Uterus (tissue), 4 donors: Measurements from ENCODE around the gene RNF157. TPM values are rescaled to one million over a fixed set of nuclear protein-coding genes. Genes with fewer than 3 reads are reported as not detected.
A peak's percentile ranks its signal among the peaks of the same experiment; 100 is the strongest.

Experiments used
- DNase-seq, 2 donors: peaks; one replicate each; pipeline ENCODE4 v3.0.0-alpha.2; 2019 to 2020
- H3K27ac ChIP-seq, 2 donors: fragments of 200-600 bp; sonication (generic); 1 replicate in 1 of 2; 2 replicates in 1 of 2; pipeline ENCODE4 v1.5.1; 2016 to 2018
- H3K27me3 ChIP-seq, 2 donors: fragments of 200-600 bp; sonication (generic); one replicate each; pipeline ENCODE4 v1.5.1; 2018 to 2019; ENCODE audit warnings: control low read depth in 1 of 2
- H3K36me3 ChIP-seq, 2 donors: fragments of 200-600 bp; sonication (generic); one replicate each; pipeline ENCODE4 v1.5.1; 2019; ENCODE audit warnings: control low read depth in 1 of 2
- H3K4me1 ChIP-seq, 2 donors: fragments of 200-600 bp; sonication (generic); one replicate each; pipeline ENCODE4 v1.5.1; 2018 to 2019; ENCODE audit warnings: control low read depth in 1 of 2
- H3K4me3 ChIP-seq, 2 donors: fragments of 200-600 bp; sonication (generic); 1 replicate in 1 of 2; 2 replicates in 1 of 2; pipeline ENCODE4 v1.5.1; 2018 to 2019; ENCODE audit warnings: mild to moderate bottlenecking in 1 of 2
- H3K9me3 ChIP-seq, 2 donors: fragments of 200-600 bp; sonication (generic); one replicate each; pipeline ENCODE4 v1.5.1; 2019; ENCODE audit warnings: control low read depth in 1 of 2
- CTCF ChIP-seq, 4 experiments: fragments of 200-600 bp in 2 of 4; fragments of 450-650 bp in 2 of 4; sonication (generic) in 2 of 4; IDR thresholded peaks; one replicate each; pipeline ENCODE4 v1.5.1; 2016 to 2019; ENCODE audit warnings: antibody characterized with exemption in 4 of 4, mild to moderate bottlenecking in 2 of 4, moderate library complexity in 1 of 4
- POLR2A ChIP-seq, 2 donors: fragments of 450-650 bp; IDR thresholded peaks; one replicate each; pipeline ENCODE4 v1.6.1; 2016; ENCODE audit warnings: antibody characterized with exemption in 2 of 2, mild to moderate bottlenecking in 1 of 2, moderate library complexity in 1 of 2
- intact Hi-C: fragments of 100-400 bp; cut with DNase I; formaldehyde crosslinking; loops from one replicate; pipeline ENCODE4 v1.15.1; 2023; ENCODE audit warnings: low total_unique reads
- total RNA-seq, 4 donors: library from RNA; depleted of rRNA in 3 of 4; stranded (reverse); fragments of >200 nt in 3 of 4; gene quantifications; one replicate each; pipeline versions ENCODE4 v1.1.0 to v1.2.4, GENCODE V29; 2014 to 2023
- donor health status: DM: yes; HTN: yes; CAD: no.

Gene RNF157
- total RNA-seq, 4 donors from 2014 or later = 0.77 to 5.7 (median 1.7) TPM

DNA sequence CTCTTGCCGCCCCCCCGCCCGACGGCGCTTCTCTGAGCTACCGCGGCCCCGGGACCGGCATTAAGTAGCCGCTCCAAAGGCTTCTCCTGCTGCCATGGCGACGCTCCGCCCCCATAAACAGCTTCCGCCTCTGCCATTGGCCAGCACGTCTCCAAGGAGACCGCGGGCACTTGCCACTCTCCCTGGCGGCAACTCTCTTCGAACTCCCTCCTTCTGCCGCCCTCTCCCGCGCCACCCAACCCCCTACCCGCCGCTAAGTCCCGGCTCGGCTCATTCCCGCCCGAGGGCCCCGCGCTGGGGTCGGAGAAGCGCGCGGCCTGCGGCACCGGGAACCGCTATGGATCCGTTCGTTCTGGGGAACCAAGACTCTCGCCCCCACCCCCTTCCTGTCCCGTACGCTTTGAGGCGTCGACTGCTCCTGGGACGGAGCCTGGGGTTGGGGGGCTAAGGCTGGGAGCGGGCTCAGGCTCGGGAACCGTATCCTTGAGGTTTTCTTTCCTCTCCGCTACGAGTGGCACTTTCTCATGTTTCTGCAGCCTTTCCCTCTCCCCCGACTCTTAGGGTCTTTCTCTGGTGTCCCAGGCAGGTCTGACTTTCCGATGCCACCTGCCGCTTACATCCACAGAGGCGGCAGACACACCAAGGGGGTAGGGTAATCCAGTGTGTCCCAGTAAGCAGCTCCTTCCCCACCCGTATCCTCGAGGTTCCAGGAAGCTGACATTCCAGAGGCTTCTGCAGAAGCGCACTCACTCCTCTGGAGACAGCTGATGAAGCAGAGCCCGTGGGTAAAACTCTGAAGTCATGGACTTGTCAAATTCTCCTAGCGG lies 98.9 kb downstream of the RNF157 start, which contains the start of gene FOXJ1:
Gene FOXJ1 (minus strand): TSS at position 34 of the 827 bp plus-strand sequence. CDS start 850 bp downstream, outside the sequence.
- H3K4me1 ChIP-seq = no peaks in the 10 kb centered on the region
- peak; percentile 78 to 87 for DNase-seq
- no peaks in the 10 kb centered on the region for H3K36me3 ChIP-seq
- H3K27ac ChIP-seq = no peak within 1 kb of the TSS
- no peaks in the 10 kb centered on the region for H3K9me3 ChIP-seq
- TF ChIP-seq CTCF (IDR thresholded peaks at IDR 0.05) (no peak), POLR2A (IDR thresholded peaks at IDR 0.05) (no peak)
- peak within 1 kb of the TSS; percentile 33 to 39 for H3K4me3 ChIP-seq
- intact Hi-C loops = no loop called here
- peaks cover 22 to 30% of the 10 kb centered on the region in 2 donors for H3K27me3 ChIP-seq

- no peaks in the 10 kb centered on the region for H3K36me3 ChIP-seq
- intact Hi-C loops = no loop called here
- H3K4me3 ChIP-seq = peak overlapping the region; percentile 33 to 39
- H3K27ac ChIP-seq = no peak overlapping the region
- no peaks in the 10 kb centered on the region for H3K4me1 ChIP-seq
- H3K27me3 ChIP-seq = peaks cover 22 to 30% of the 10 kb centered on the region in 2 donors
- TF ChIP-seq POLR2A (IDR thresholded peaks at IDR 0.05) (no peak), CTCF (IDR thresholded peaks at IDR 0.05) (no peak)
- no peak for DNase-seq
- H3K9me3 ChIP-seq = no peaks in the 10 kb centered on the region
Measured at GRCh38 chr17:76140661-76141211, 99.6 kb downstream of the RNF157 start.

DNA sequence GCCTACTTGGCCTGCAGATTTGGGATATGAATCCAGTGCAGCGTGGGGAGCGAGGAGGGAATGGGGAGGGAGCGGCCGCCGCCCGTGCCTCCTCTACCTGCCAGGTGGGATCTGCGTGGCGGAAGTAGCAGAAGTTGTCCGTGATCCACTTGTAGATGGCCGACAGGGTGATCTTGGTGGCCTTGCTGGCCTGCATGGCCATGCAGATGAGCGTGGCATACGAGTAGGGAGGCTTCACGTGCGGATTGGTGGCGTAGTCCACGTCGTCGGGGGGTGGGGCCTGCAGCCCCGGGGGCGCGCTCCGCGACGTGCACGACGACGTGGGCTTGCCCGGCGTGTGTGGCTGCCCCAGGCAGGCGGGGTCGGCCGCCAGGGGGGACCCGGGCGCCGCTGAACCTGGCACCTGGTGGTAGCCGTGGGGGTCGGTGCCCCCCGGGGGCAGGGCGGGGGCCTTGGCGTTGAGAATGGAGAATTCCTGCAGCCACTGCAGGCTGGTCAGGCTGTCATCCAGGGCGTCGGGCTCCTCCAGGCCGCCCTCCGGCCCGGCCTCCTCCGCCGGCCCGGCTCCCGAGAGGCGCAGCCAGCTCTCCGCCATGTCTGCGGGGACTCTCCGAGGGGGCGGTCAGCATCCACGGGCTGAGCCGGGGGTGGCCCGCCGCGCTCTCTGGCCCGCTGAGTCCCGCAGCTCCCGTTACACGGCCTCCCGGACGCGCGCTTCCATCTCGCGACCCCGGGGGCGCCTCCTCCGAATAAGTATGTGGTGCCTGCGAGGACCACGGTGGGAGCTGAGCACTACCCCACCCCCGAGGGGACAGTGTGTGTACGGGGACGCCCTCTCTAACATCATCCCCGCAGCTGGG lies 100.3 kb downstream of the RNF157 start:
- no peak overlapping the region for H3K27ac ChIP-seq
- intact Hi-C loops = loop anchor here (2.0 kb wide), 1 partner anchor 23 kb away; no protein-coding TSS in a partner anchor

More for the DNA sequence above, 100.3 kb downstream of the RNF157 start:
- no peaks in the 10 kb centered on the region for H3K4me1 ChIP-seq
- no peak for DNase-seq
- no peak overlapping the region for H3K4me3 ChIP-seq
- TF ChIP-seq CTCF (IDR thresholded peaks at IDR 0.05) (no peak), POLR2A (IDR thresholded peaks at IDR 0.05) (peak in 1 of 2 donors; percentile 53)
- H3K27me3 ChIP-seq = peaks cover 22 to 33% of the 10 kb centered on the region in 2 donors
- H3K9me3 ChIP-seq = no peaks in the 10 kb centered on the region
- H3K36me3 ChIP-seq = no peaks in the 10 kb centered on the region
